HCEC 1CT (cell line): ENCODE measurements around the gene CPZ.
"Not testable (repeated sequence)": the region's sequence is repeated elsewhere in the genome, so short reads cannot be mapped to it uniquely, and the experiment has no call there.

Source experiments
- DNase-seq: peaks from one replicate; pipeline ENCODE4 v3.0.0-alpha.2; 2017

Gene CPZ

GRCh38 chr4:8641931-8642650, 49.5 kb downstream of the CPZ start:
- DNase-seq: no peak

DNA sequence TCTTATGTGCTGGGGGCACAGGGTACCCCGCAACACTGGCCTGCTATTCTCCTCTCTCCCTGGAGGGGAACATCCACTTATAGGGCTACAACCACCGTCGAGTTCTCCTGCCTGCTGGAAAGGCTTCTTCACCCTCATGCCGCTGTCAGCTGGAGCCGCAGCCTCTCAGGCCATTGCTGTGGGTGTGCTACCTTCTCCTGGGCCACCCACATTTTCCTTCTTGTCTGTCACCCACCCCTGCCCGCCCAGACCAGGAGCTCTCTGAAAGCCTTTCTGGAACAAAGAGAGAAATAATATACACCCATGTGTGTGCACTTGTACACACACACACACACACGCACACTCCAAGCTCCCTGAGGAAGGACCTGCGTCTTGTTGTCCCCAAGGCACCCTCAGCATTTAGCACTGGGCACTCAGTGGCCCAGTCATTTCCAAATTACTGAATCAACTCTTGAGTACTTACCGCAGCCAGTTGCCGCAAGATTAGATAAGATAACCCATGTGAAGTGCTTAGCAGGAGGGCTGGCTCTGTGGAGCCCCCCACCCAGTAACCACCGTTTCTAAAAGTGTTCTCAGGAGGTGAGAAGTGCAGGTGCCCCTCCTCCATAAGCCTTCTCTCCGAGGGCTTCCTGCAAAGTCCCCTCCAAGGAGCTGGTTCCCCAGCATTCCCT, 50.2 kb downstream of the CPZ start:
- no peak for DNase-seq

DNA sequence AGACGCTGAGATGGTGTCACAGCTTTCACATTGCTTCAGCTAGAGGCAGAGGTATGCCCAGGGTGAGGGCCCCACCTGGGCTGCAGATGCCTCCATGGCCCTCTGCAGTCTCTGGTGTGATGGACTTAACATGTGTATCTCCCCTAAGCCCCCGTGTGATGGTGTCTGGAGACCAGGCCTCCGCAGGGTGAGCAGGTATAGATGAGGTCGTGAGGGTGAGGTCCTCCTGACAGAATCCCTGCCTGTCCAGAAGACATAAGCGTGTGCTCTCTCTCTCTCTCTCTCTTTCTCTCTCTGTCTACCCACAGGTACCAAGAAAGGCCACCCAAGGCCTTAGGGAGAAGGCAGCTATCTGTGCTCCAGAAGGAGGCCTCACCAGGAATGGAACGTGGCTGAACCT, 50.9 kb downstream of the CPZ start:
- DNase-seq: no peak

DNA sequence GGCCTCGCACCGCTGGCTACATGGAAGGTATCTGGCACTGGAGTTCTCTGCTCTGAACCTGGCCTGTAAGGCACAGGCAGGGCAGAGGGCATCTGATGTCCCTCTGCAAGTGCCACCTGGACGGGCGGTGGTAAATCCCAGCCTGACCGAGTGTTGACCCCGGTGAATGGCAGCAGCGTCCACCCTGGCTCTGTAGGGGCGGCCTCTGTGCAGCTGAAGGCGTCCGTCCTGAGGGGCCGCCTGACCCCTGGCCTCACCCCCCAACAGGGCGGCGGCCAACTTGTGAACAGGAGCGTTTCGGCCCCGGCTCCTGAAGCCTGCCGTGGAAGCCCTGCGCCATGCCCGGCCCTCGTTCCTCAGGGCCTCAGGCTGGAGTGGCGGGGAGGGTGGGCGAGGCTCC, 51.4 kb downstream of the CPZ start:
- no peak for DNase-seq

GRCh38 chr4:8644461-8644891, 51.9 kb downstream of the CPZ start:
- no peak for DNase-seq

DNA sequence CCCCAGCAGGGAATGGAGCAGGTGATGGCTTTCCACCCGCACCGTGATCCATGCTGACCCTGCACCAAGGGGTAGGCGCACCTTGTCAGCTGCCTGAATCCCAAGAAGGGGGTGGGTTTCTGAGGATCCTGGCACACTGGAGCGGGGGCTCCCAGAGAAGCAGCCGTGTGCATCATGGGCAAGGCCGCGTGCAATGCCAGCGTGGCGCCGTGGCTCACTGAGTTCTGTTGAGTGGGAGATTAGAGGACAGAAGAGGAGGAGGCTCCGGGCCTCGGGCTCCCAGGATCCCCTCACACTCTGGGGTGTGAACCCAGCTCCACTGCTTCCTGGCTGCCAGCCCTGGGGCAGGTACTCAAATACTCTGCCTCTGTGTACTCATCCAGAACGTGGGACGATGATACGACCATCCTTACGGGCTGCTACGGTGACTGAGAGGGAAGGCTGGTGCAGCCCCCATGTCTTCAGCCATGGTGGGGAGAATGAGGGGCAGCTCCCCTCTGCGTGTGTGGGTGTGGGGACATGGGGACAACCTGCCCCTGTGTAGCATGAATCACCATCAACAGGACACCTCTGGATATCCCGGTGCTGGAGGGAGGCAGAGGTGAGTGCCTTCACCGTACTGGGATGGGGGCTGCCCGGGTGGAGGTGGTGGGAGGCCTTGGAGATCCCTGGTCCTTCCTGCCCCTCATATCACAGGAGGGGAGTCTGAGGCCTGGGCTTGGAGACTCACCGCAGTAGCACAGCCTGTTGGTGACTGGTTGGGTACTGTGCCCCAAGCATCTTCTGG, 52.6 kb downstream of the CPZ start:
- DNase-seq: no peak

- no peak for DNase-seq
Observed at GRCh38 chr4:8645753-8646124, 53.2 kb downstream of the CPZ start.

GRCh38 chr4:8646296-8647093, 53.9 kb downstream of the CPZ start:
- no peak for DNase-seq

DNA sequence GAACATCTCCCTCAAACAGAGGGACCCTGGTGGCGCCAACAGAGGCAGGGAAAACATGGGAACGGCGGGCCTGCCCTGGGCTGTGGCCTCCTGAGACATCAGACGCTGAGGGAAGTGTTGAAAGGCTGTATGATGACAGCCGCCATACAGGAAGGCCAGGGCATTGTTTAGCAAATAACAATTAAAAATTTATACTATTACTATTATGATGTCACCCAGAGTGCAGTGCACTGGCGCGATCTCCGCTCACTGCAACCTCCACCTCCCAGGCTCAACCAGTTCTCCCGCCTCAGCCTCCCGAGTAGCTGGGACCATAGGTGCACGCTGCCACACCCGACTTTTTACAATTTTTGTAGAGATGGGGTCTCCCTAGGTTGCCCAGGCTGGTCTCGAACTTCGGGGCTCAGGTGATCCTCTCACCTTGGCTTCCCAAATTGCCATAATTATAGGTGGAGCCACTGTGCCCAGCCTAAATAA, 54.6 kb downstream of the CPZ start:
- no peak for DNase-seq

GRCh38 chr4:8647626-8648025, 55.1 kb downstream of the CPZ start:
- DNase-seq: no peak

- DNase-seq: no peak
Observed at GRCh38 chr4:8648296-8648695, 55.7 kb downstream of the CPZ start.

DNA sequence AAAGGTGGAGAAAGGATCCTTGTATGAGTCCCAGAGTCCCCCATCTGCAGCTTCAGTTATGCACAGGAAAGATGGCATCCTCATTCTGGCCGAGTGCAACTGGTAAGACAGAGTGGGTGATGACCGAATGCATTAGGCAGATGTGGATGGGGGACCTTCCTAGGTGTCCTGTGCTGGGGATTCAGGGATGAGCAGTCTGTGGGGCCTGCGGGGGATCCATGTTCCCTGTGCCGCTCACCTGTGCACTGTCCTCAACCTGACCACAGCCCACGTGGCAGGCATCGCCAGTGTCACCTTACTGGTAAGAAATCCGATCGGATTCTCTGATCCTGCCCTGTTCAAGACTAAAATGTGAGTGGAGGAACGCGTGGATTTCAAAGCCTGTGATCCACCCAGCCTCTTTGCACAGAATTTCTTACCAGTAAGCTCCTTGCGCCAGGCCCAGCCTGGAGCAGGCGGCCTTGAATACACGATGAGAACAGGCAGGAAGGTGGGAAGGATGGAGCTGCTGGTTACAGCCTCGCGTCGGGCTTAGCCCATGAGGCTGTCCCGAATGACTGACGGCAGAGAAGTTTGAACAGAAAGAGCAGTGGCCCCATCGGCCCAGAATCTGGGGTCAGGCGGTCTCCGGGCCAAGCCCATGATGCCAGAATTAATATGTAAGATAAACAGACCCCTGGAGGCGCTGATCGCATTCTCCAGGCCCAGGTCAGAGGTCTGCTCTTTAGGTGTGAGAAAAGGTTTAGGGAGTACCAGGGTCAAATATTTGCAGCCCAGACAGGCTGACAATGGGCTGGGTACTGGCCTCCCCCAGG, 56.5 kb downstream of the CPZ start:
- DNase-seq: no peak

DNA sequence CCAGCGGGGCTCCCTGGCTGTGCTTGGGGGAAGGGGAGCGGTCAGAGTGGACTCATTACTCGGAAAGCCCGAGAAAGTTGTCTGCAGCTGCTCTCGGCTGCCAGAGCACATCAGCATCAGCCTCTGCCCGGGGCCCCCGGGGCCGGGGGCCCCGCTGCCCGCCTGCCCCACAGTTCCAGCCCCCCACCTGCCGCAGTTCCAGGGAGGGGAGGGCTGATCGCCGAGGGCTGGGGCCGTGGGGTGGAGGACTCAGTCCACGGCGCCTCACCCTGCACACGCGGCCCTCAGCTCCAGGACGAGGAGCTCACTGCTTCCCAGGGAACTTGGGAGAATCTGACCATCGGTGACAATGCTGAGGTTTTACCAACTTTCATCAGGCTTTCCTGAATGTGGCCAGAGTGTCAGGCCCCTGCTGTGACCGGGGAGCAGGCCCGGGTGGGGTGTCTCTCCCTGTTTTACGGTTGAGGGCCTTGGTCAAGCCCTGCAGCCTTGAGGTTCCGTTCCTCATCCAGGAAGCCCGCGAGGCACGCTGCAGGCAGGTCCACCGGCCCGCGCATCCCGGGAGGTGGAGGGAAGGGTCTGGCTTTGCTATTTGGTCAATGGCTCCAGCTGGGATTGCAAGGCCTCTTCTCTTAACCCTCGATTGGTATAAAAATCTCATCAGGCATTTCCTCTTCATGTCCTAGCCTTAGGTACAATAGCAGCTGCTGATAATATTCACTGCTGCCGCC, 57.2 kb downstream of the CPZ start:
- DNase-seq: no peak

DNA sequence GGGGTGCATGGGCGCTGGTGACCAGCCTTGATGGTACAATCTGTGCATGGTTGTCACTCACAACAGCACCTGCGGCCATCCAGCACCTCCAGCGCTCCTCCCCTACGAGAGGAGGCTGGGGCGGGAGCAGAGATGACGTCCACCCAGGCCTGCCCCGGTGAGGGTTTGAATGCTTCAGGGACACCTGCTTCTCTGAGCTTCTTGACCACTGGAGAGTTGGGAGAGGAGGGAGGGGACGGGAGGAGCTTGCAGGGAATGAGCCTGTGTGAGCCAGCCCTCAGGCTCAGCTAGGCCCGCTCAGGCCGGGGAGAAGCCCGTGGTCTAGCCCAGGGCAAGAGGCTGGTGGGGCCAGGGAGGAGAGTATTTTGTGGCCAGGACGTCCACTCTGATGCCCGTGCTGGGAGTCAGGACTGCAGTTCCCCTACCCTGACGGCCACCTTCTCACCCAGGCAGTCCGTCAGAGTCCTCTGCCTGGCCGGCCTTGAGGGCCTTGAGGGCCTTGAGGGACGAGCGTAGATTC, 59.2 kb downstream of the CPZ start:
- no peak for DNase-seq

DNA sequence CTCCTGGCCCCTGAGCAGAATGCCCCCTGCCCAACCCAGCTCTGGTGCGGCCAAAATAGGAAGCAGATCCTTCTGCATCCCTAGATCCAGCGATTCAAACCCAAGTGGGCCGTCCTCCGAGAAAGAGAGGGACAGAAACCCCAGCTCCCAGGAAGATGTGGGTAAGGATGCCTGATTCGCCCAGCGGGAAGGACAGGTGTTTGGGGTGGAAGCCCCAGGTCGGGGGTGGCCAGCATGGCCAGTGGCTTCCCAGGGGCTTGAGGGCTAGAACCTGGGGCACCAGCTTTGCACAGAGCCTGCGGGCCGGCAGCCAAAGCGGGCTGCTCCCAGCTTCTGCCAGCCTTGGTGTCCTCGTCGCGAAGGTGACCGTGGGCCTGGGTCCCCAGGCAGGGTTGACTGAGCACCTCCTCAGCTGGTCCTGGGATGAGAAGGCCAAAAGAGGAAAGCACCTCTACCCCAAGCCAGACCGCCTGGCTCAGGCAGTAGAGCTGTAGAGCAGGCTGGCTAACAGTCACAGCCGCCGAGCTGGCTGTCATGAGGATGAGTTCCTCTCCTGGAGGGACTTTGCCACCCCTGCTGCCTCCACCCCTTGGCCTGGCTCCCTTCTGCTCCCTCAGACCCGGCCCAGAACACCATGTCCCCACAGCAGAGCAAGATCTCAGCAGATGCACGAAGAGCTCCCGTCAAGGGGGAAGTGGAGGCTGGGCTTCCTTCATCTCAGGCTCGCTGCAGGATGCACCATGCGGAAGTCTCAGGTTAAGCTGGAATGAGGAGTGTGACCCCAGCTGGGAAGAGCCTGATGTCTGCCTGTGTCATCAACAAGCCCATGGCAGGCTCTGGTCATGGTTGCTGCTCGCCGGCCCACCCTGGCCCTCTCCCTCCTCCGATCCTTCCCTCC, 59.9 kb downstream of the CPZ start:
- no peak for DNase-seq

GRCh38 chr4:8653326-8654000, 60.9 kb downstream of the CPZ start:
- DNase-seq: no peak

DNA sequence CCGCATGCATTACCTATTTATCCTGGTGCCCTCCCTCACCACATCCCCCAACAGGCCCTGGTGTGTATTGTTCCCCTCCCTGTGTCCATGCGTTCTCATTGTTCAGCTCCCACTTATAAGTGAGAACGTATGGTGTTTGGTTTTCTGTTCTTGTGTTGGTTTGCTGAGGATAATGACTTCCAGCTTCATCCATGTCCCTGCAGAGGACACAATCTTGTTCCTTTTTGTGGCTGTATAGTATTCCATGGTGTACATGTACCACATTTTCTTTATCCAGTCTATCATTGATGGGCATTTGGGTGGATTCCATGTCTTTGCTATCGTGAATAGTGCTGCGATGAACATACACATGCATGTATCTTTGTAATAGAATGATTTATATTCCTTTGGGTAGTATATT, 61.6 kb downstream of the CPZ start:
- DNase-seq: not testable (repeated sequence)

- no peak for DNase-seq
Observed at GRCh38 chr4:8655411-8656184, 63.0 kb downstream of the CPZ start.

DNA sequence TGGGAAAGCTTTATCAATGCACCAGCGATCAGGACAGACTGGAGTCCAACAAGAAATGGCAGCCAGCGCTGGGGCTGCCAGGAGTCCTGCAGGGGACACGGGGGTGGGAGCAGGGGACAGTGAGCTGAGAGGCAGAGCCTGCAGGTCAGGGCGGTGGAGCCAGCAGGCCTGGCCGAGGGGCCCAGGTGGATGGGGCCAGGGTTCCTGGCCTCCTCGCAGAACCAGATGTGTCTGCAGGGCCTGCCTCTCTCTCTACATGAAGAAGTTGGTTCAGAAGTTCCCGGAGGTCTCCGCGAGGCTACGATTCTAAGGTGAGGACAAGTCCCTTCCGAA, 63.6 kb downstream of the CPZ start:
- no peak for DNase-seq
